AG09309 (cell line): ENCODE measurements around the gene ELMO3.
A peak's percentile ranks its signal among the peaks of the same experiment; 100 is the strongest.

Experiments used
- DNase-seq: peaks from one replicate; pipeline ENCODE4 v3.0.0-alpha.2; 2010; ENCODE audit warnings: low read depth
- H3K4me3 ChIP-seq: 2 replicates; pipeline ENCODE4 v1.5.1; 2011; ENCODE audit warnings: mild to moderate bottlenecking, low read depth, low read length, moderate library complexity; ENCODE audit not compliant: control insufficient read depth
- CTCF ChIP-seq: IDR thresholded peaks from 2 replicates; pipeline ENCODE4 v1.5.1; 2011; ENCODE audit warnings: mild to moderate bottlenecking, low read depth, low read length, inconsistent platforms; ENCODE audit not compliant: insufficient read depth, control insufficient read depth; ENCODE audit errors: missing control alignments

The ELMO3 gene

GRCh38 chr16:67236563-67237395 is 37.8 kb downstream of the ELMO3 start:
- no peak for DNase-seq
- TF ChIP-seq CTCF: no peak
- H3K4me3 ChIP-seq: no peak overlapping the region

DNA sequence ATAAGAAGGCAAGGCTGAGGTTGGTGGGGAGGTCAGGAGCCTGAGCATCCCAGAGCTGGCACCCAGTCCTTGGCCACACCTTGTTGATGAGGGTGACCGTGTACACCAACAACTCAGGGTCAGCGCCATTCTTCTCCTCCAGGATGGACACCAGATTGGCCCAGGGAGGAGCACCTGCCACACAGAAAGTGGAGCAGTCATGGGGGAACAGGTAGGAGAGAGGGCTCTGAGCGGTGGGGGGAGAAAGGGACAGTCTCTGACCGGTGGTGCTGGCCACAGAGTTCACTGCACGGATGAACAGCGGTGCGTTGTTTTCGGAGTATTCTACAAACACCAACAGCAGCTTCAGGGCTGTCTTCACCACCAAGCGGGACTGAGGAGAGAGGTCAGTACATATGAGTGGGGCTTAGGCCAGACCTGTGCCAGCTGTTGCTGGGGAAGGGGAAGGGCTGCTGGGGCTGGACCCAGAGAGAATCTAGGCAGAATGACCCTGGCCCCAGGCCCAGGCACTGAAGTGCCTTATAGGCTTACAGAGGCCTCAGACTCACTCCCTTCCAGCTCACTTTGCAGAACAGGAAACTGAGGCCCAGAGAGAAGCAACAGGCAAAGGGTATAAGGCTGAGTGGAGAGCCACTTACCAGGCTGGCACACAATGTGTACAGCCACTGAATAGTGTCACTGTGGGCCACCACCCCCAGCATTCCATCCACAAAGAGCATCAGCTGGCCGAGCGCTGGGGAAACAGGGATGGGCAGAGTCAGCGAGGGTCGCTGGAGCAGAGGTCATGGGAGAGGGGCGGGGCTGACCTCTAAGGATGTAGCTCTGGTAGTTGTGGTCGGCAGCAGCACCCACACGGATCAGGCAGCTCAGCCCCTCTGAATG is 38.7 kb downstream of the ELMO3 start:
- TF ChIP-seq CTCF: no peak
- no peak for DNase-seq
- H3K4me3 ChIP-seq: no peak overlapping the region

GRCh38 chr16:67238278-67238575 is 39.3 kb downstream of the ELMO3 start:
- DNase-seq: no peak
- no peak overlapping the region for H3K4me3 ChIP-seq
- TF ChIP-seq CTCF: no peak

DNA sequence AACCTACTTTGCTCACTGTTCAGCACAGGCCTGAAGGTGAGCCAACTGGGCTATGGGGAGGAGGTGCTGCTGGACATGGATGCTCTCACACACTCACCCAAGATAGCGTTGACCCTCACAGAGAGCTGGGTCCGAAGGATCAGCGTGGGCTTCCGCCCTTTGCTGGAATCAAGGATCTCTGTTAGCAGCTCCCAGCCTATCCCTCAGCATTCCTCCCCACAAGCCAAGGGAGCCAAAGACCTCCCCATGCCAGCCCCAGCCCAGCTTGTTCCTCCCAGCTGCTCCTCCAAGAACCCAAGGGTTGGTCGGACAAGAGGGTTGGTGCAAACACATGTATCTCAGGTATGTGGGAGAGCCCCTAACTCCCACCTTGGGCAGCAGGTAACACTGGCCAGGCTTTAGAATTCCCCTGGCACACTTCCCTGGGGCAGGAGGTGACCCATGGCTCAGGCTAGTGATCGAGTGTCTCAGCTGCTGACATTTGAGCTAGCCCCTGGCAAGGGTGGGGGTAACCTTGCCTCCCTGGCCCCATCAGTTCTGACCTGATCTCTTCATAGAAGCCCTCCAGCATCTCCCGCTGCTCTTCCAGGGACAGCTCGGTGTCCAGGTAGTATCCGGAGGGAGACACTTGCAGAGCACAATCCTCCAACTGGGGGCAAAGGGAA is 40.0 kb downstream of the ELMO3 start:
- no peak overlapping the region for H3K4me3 ChIP-seq
- no peak for DNase-seq
- no peak for TF ChIP-seq CTCF

GRCh38 chr16:67240506-67240905 is 41.6 kb downstream of the ELMO3 start:
- DNase-seq: no peak
- H3K4me3 ChIP-seq: no peak overlapping the region
- no peak for TF ChIP-seq CTCF

DNA sequence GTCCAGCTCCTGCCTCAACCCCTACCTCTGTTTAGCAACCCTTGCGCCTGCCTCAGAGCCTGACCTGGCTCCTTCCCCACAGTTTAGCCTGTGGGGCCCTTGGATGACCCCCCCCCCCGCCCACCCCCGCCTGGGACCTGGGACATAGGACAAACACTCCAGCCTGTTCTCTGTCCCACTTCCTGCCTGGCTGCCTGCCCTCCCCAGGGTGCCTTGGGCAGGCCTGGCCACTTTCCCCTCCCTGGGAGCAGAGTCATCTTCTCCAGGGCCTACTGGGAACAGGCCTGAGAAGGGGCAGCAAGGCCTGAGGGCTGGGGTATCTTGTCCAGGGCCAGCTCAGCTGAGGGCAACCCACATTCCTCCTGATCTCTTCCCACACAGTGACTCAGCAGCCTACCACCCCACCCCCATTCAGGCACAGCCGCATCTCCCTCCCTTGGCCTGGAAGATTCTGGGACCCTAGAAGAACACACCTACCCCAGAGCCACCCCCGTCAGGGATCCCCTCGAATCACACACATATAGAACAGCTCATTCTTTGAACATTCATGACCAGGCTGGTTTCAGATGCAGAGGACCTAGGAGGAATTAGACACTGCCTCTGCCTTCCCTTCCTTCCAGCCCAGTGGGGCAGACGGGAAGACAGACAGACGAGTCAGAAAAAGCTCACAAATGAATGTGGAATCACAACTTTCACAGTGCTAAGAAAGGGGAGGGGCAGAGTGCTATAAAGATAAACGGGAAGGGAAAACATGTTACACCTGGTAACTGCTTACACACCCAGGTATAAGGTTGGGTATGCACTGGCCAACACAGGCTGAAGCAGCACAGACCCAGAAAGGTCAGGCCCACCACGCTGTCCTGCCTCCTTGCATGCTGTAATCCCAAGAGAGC is 42.3 kb downstream of the ELMO3 start:
- H3K4me3 ChIP-seq: no peak overlapping the region
- peak; percentile 64 for DNase-seq
- no peak for TF ChIP-seq CTCF
